ENCODE measurements around the gene MED29.

Gene MED29

GRCh38 chr19:39390451-39390750, 777 bp upstream of the MED29 start:
- H3K27ac ChIP-seq, result peak overlapping the region; percentile 96
- TF ChIP-seq, protein P1, sequence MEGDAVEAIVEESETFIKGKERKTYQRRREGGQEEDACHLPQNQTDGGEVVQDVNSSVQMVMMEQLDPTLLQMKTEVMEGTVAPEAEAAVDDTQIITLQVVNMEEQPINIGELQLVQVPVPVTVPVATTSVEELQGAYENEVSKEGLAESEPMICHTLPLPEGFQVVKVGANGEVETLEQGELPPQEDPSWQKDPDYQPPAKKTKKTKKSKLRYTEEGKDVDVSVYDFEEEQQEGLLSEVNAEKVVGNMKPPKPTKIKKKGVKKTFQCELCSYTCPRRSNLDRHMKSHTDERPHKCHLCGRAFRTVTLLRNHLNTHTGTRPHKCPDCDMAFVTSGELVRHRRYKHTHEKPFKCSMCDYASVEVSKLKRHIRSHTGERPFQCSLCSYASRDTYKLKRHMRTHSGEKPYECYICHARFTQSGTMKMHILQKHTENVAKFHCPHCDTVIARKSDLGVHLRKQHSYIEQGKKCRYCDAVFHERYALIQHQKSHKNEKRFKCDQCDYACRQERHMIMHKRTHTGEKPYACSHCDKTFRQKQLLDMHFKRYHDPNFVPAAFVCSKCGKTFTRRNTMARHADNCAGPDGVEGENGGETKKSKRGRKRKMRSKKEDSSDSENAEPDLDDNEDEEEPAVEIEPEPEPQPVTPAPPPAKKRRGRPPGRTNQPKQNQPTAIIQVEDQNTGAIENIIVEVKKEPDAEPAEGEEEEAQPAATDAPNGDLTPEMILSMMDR (conservative IDR thresholded peaks at IDR 0.05), result no peak

DNA sequence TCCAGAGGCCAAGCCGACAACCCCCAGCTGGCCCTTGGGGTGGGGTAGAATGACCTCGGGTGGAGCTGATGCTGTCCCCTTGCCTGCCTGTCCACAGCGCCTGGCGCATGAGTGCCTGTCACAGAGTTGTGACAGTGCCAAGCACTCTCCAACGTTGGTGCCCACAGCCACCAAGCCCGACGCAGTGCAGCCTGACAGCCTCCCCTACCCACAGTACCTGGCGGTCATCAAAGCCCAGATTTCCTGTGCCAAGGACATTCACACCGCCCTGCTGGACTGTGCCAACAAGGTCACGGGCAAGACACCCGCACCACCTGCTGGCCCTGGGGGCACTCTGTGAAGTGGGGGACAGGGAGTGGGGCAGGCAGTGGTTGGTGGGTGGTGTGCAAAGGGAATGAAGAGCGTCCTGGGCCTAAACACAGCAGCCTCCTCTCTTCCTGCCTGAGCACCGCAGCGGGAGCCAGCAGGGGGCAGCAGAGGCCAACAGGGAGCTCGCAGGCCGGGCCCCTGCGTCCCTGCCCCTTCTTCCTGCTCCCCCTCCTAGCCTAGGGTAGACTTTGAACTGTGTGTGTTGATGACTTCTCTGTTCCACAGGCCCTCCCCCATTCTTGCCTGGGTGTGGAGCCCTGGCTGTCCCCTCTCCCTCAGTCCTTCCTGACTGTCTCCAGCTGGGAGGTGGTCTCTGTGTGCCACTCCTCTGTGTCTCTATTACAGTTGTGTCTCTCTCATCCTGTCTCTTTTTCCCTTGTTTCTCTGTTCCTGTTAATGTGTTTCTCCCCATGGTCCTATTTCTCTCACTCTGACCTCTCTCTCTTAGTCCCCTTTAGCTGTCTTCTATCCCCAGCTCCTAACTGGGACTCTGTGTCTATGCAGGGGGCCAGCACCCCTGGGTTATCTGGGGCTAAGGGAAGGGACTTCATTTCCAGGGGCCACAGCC, 6.5 kb downstream of the MED29 start:
- peak overlapping the region; percentile 22; the same call in 1 of the 2 replicates for H3K27ac ChIP-seq
- TF ChIP-seq, protein P1 (conservative IDR thresholded peaks at IDR 0.05), result peak; percentile 98

DNA sequence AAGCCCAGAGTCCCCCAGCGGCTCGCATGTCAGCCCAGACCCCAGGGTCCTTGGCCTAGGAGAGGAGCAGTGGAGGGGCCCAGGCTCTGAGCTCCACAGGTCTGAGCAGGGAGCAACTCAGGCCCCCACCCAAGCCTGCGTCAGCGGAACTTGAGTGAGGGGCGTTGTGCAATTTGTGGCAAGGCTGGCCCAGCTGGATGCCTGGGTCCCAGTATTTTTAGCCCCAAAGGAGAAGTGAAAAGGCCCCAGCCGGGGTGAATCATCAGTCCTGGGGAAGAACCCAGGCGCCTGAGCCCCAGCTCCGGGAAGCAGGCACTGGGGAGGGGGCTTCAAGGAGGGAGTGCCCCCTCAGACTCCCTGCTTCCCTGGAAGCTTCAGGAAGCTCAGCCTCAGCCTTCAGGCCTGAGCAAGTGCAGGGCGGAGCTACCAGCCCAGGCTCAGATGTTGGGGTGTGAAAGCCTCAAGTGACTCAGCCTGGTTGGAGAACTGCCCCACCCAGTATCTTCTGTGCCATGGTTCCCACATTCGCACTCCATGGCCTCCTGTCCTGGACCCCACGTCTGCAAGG, 7.2 kb downstream of the MED29 start:
- TF ChIP-seq, protein P1 (conservative IDR thresholded peaks at IDR 0.05), result no peak
- H3K27ac ChIP-seq, result peak overlapping the region; percentile 22; the same call in 1 of the 2 replicates

- no peak overlapping the region for H3K27ac ChIP-seq
- TF ChIP-seq, protein P1 (conservative IDR thresholded peaks at IDR 0.05), result no peak
Observed at GRCh38 chr19:39399668-39400050, 8.5 kb downstream of the MED29 start.

- TF ChIP-seq, protein P1 (conservative IDR thresholded peaks at IDR 0.05), result no peak
- H3K27ac ChIP-seq, result no peak overlapping the region
Observed at GRCh38 chr19:39400061-39400460, 8.9 kb downstream of the MED29 start.

GRCh38 chr19:39401070-39401548, 9.9 kb downstream of the MED29 start:
- TF ChIP-seq, protein P1 (conservative IDR thresholded peaks at IDR 0.05), result no peak
- peak overlapping the region; percentile 99 for H3K27ac ChIP-seq

DNA sequence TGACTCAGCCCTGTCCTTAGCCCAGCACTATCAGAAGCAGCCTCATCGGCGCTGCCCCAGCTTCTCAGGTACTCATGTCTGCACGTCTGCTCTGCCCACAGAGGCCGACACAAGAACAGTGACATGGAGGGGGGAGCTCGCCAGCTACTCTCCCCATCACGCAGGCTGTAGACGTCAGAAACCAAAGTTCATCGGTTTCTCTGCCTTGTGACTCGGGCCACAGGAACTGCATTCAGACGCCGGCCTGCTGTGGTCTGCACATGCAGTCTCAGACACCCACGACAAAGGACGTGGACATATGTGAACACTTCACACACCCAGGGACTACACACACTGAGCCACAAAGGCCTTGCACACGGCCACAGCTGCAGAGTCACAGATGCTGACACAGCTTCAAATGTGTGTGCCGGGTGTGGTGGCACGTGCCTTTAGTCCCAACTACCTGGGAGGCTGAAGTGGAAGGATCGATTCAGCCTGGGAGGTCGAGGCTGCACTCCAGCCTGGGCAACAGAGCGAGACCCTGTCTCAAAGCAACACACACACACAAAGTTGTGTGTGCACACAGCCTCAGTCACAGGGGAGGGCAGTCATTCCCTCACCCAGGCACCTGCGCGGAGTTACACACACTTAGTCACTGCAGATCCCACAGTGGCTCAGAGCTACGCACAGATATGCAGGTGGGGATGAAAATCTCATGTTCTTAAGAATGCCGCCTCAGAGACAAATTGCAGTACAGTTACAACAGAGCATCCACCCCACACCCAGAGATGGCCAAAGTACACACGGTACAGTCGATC, 10.6 kb downstream of the MED29 start:
- TF ChIP-seq, protein P1 (conservative IDR thresholded peaks at IDR 0.05), result no peak
- H3K27ac ChIP-seq, result peak overlapping the region; percentile 99

All from VCaP (cell line).